IPS-11a (cell line): ENCODE data around the gene TUBB2A.
"Not testable (repeated sequence)": the region's sequence is repeated elsewhere in the genome, so short reads cannot be mapped to it uniquely, and the experiment has no call there.

ENCODE experiments used
- H3K4me3 ChIP-seq: one replicate; pipeline ENCODE4 v1.5.1; 2013; ENCODE audit warnings: low read depth, low read length, control low read depth

The TUBB2A gene

DNA sequence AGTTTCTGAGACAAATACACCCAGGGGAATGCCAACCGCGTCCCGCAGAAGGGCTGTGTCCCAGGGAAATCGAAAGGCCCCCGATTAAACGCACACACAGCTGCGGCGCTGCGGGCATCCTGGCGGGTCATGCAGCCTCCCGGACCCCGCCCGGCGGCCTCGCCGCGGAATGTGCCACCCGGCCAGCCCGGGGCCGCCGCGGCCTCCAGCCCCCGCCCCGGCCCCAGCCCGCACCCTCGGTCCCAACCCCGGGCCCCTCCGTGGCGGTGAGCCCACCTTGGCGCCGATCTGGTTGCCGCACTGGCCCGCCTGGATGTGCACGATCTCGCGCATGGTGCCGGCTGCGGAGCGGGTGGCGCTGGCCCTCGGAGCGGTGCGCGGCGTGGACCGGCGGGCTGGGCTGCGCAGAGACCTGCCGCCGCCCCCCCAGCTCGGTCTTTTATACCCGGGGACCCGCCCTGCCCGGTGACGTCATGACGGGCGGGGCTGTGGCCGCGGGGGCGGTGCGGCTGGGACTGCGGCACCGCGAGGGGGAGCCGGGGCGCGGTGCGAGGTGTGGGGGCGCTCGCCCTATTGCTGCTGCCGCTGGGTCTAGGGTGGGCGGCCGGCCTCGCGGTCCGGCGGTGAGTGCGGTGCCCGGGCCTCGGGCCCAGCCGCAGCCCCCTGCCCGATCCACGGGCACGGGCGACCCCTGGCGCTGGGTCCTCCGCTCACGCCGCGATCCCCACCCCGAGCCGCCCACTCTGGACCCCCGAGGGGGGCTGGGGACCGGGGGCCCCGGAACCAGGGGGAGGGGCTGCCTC is at the start of gene TUBB2A:
TSS of gene TUBB2A (minus strand) at position 414 of the 803 bp plus-strand sequence. CDS start at position 333, 81 bp downstream.
- H3K4me3 ChIP-seq: peak within 1 kb of the TSS; percentile 91

DNA sequence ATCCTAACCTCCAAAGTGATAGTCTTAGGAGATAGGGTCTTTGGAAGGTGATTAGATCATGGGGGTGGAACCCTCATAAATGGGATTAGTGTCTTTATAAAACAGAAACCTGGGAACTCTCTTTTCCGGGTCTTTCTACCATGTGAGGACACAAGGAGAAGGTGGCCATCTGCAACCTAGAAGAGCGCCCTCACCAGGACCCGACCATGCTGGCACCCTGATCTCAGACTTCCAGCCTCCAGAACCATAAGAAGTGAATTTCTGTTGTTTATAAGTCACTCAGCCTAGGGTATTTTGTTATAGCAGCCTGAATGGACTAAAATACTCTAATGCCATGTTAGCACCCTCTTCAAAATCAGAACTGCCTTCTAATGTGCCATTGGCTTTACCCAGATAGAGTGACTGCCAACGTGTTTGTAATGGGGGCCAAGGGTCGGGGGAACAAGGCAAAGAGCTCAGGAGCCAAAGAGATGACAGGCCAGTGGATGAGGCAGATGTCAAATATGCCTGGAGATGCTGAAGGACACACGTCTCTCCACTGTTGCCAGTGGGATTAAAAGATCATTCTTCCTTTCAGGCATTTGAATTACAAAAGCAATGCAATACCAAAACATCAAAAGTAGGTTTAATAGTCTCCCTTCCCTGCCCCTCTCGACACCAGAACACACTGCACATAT is 49.1 kb upstream of the TUBB2A start:
- H3K4me3 ChIP-seq: no peak overlapping the region

DNA sequence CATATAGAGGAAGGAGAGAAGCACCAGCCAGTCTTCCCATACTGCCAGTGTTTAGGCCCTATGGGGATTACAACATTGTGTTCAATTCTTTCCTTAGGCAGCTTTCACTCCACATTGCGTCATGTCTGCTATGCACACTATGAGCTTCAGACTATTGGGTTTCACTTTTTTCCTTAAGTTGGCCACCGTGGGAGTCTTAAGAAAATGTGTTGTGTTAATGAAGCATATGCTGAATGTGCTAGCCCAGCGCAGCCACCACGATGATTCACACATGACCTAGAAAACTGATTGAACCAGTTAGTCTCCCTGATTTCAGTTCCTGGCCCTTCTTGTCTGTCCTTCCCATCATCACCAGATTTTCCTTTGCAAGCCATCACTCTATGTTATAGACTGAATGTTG is 48.6 kb upstream of the TUBB2A start:
- no peak overlapping the region for H3K4me3 ChIP-seq

- H3K4me3 ChIP-seq: no peak overlapping the region
Observed at GRCh38 chr6:3204921-3205320, 47.6 kb upstream of the TUBB2A start.

DNA sequence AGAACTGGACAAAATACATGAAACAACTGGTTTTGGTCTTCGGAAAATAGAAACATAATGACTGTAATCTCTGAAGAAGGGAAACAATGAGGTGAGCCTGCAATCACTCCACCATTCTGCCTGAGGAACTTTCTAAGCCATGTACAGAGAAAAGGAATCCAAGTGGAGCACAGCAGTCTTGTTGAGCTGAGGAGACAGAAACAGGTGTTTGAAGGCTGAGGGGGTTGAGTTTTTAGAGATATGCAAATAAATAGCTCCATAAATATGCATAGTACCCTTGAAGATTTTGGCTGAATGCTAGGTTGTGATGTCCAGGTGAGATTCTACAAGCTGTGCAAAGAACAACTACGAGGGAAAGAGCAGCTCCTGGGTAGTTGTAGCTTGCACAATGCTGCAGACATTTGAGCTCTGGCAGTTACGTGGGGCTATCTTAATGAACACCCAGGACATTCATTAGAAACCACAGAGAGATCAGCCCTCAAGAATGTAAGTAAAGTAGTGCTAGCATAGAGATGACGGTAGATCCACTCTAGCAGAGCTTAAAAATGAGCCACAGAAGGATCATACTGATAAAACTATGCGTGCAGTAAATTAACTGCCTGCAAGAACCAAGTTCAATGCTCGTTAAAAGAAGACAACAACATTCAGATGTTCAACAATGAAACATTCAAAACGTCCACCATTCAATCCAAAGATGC is 45.8 kb upstream of the TUBB2A start:
- no peak overlapping the region for H3K4me3 ChIP-seq

DNA sequence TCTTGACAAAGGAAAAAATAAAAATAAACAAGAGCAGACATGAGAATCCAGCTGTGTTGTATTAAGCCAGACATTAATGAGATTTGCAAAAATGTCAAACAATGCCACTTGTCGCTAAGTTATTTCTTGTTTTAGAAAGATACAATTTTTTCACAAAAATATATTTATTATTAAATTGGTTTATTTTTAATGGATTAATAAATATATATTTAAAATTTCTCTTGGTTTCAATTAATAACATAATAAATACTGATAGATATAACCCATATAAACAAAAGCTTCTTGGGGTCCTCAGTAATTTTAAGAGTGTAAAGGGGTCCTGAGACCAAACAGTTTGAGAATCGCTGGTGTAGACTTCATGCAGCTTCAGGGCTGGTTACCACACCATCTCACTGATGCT is 44.0 kb upstream of the TUBB2A start:
- no peak overlapping the region for H3K4me3 ChIP-seq

DNA sequence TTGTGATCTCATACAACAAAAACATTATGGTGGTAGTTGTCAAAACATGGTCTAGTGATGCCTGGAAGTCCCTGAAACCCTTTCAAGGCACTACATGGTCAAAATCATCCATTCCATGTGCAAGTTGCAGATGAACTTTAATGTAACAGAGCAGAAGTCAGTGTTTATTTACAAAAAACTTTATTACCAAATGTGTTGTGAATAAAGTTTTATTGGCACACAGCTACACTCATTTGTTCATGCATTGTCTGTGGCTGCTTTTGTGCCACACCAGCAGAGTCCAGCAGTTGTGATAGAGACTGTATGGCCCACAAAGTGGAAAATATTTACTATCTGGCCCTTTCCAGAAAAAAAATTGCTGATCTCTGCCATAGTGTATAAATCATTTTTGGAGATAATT is 43.3 kb upstream of the TUBB2A start:
- H3K4me3 ChIP-seq: no peak overlapping the region

- no peak overlapping the region for H3K4me3 ChIP-seq
Observed at GRCh38 chr6:3199382-3199781, 42.0 kb upstream of the TUBB2A start.

DNA sequence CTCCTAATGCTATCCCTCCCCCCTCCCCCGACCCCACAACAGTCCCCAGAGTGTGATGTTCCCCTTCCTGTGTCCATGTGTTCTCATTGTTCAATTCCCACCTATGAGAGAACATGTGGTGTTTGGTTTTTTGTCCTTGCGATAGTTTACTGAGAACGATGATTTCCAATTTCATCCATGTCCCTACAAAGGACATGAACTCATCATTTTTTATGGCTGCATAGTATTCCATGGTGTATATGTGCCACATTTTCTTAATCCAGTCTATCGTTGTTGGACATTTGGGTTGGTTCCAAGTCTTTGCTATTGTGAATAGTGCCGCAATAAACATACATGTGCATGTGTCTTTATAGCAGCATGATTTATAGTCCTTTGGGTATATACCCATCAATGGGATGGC is 40.4 kb upstream of the TUBB2A start:
- H3K4me3 ChIP-seq: not testable (repeated sequence)

DNA sequence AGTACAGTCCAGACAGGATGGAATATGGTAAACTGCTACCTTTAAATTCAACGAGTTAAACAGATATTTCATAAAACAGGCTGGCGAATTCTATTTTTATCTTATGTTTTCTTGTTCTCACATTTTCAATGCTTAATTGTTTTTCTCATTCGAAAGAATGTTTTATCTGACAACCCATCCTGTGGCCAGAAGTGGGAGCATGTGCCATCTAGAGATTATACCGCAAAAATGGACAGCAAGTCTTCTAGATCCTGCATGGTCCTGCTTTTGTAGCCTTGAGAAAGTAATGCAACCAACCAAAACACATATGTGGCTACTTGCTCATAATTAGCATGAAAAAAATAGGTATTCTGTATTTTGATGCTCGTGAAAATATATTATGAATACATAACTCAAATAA is 39.4 kb upstream of the TUBB2A start:
- H3K4me3 ChIP-seq: no peak overlapping the region

DNA sequence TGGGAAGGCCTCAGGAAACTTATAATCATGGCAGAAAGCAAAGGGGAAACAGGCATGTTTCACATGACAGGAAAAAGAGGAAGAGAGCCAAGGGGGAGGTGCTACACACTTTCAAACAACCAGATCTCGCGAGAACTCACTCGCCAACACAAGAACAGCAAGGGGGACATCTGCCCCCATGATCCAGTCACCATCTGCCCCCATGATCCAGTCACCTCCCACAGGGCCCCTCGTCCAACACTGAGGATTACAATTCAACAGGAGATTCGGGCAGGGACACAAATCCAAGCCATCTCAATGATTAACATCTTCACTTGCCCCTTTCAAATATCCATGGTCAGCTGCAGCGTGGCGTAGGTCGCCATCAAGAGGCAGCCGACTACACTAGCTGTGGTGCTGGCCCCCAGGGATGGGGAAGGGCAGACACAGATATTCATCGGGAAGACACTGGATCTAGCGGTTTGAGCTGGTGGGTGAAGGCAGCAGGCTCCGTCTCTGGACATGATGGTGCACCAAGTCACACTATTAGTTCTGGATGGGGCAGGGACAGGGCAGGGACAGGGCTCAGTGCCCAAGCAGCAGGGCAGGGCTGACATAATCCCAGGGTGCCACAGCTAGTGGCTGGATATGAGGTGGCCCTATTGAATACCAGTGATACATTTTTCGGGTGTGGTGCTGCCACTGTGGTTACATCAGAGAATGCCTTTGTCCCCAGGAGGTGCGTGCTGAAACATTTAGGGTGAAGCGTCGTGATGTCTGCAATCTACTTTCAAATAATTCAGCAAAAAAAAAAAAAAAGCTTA is 38.6 kb upstream of the TUBB2A start:
- no peak overlapping the region for H3K4me3 ChIP-seq

- no peak overlapping the region for H3K4me3 ChIP-seq
Observed at GRCh38 chr6:3195420-3195694, 38.0 kb upstream of the TUBB2A start.

- H3K4me3 ChIP-seq: no peak overlapping the region
Observed at GRCh38 chr6:3194535-3195419, 37.4 kb upstream of the TUBB2A start.

GRCh38 chr6:3193102-3193849 is 35.9 kb upstream of the TUBB2A start:
- no peak overlapping the region for H3K4me3 ChIP-seq

DNA sequence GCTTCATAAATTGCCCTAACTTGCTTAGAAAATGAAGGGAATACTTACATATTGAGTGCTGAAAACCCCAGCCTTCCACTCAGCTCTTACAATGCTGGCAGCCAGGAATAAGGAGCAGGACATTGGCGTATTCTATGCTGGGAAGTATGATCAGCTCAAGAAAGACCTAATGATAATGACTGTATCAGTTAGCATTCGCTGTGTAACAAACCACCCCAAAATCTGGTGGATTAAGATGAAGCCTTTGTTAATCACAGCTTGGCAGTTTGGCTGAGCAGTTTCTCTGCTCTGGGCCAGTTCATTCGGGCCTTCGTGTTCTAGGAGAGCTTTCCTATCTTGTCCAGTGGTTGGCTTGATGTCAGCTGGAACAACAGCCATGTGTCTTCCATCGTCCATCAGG is 33.4 kb upstream of the TUBB2A start:
- no peak overlapping the region for H3K4me3 ChIP-seq

DNA sequence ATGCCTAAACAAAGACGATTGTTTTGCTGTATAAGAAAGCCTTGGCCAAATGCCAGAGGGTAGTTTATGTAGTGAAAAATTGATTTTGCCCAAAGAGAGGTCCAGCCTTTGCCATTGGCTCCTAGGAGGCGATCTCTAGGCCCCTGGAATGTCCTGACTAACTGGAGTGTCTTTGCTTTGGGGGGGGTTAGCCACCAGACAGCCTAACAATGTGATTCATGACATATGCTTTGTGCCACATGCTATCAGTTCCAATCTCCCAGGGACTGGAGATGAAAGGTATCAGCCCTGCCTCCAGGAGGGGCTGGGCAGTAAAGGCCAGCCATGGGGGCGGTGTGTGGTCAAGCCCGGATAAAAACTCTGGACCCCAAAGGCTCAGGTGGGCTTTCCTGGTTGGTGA is 32.7 kb upstream of the TUBB2A start:
- no peak overlapping the region for H3K4me3 ChIP-seq

- not testable (repeated sequence) for H3K4me3 ChIP-seq
Observed at GRCh38 chr6:3189192-3189591, 31.8 kb upstream of the TUBB2A start.

DNA sequence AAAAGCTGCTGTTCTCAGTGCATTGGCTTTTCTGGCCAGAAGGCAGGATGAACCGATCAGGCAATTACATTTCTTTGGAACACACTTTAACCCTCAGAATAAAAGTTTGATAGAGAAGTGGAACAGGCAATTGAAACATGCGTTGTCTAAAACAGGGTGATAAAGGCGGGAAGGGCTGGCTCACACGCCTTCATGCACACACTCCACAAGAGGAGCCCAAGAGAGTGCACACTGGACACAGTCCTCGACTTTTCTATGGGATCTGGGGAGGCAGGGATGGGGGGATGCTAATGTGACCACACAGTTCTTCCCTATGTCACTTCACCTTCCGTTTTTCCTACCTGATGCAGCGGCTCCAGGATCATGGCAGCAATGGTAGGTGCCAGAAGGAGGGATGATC is 30.9 kb upstream of the TUBB2A start:
- H3K4me3 ChIP-seq: no peak overlapping the region

- no peak overlapping the region for H3K4me3 ChIP-seq
Observed at GRCh38 chr6:3186974-3187382, 29.6 kb upstream of the TUBB2A start.

DNA sequence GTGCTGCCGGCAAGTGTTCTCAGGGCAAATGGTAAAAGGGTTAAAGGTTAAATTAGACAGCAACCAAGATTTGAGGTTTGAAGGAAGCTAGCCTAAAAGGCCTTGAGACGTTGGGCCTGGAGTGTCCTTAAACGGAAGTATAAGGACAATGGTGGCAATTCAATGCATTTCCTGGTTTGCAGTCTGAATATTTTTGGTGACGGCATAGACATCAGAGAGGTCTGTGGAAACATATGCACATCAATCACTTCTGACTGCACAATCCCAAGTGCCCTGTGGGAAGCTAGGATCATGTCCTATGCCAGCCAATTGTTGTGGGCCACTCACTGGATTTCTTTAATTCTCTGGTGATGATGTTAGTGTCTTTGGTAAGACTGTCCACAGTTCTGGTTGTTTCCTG is 25.7 kb upstream of the TUBB2A start:
- no peak overlapping the region for H3K4me3 ChIP-seq
